IPS-18a (cell line): ENCODE data around the gene CHD2.

Experiments
- H3K27ac ChIP-seq: one replicate; pipeline ENCODE4 v1.5.1; 2013; ENCODE audit warnings: low read length
- H3K27me3 ChIP-seq: one replicate; pipeline ENCODE4 v1.6.1; 2013; ENCODE audit warnings: mild to moderate bottlenecking, low read length; ENCODE audit not compliant: control insufficient read depth, insufficient read depth
- H3K36me3 ChIP-seq: one replicate; pipeline ENCODE4 v1.6.1; 2013; ENCODE audit warnings: low read depth, low read length; ENCODE audit not compliant: control insufficient read depth
- H3K4me1 ChIP-seq: one replicate; pipeline ENCODE4 v1.6.1; 2013; ENCODE audit warnings: low read depth, low read length; ENCODE audit not compliant: control insufficient read depth
- H3K4me3 ChIP-seq: one replicate; pipeline ENCODE4 v1.5.1; 2013; ENCODE audit warnings: low read length
- H3K9ac ChIP-seq: one replicate; pipeline ENCODE4 v1.6.1; 2013; ENCODE audit warnings: mild to moderate bottlenecking, low read length, moderate library complexity
- H3K9me3 ChIP-seq: one replicate; pipeline ENCODE4 v1.6.1; 2013; ENCODE audit warnings: low read depth, low read length; ENCODE audit not compliant: control insufficient read depth

The CHD2 gene

GRCh38 chr15:92971081-92971480 lies 71.0 kb downstream of the CHD2 start:
- Histone ChIP-seq H3K27me3 (no peaks in the 10 kb centered on the region), H3K27ac (no peak overlapping the region), H3K36me3 (peaks cover 92% of the 10 kb centered on the region), H3K4me3 (no peak overlapping the region), H3K9ac (no peak overlapping the region), H3K4me1 (no peaks in the 10 kb centered on the region), H3K9me3 (no peaks in the 10 kb centered on the region)

DNA sequence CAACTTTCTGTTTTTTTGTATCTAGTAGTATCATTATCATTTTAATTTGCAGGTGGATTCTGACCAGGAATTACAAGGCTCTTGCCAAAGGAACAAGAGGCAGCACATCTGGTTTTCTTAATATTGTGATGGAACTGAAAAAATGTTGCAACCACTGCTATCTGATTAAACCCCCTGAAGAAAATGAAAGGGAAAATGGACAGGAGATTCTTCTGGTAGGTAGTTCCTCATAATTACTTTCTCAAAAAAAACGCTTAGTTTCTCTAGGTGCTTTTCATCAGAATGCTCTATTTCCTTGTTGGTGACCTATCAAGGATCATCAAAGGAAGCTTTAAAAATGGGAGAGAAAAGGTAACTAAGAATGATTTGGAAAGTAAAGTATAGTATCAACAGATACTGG lies 71.6 kb downstream of the CHD2 start:
- Histone ChIP-seq H3K27me3 (no peaks in the 10 kb centered on the region), H3K27ac (no peak overlapping the region), H3K4me3 (no peak overlapping the region), H3K4me1 (no peaks in the 10 kb centered on the region), H3K9me3 (no peaks in the 10 kb centered on the region), H3K9ac (no peak overlapping the region), H3K36me3 (peaks cover 86% of the 10 kb centered on the region)

- Histone ChIP-seq H3K4me1 (no peaks in the 10 kb centered on the region), H3K27me3 (no peaks in the 10 kb centered on the region), H3K36me3 (peaks cover 84% of the 10 kb centered on the region), H3K4me3 (no peak overlapping the region), H3K9me3 (no peaks in the 10 kb centered on the region), H3K9ac (no peak overlapping the region), H3K27ac (no peak overlapping the region)
These were observed 74.2 kb downstream of the CHD2 start for GRCh38 chr15:92974183-92974915.

DNA sequence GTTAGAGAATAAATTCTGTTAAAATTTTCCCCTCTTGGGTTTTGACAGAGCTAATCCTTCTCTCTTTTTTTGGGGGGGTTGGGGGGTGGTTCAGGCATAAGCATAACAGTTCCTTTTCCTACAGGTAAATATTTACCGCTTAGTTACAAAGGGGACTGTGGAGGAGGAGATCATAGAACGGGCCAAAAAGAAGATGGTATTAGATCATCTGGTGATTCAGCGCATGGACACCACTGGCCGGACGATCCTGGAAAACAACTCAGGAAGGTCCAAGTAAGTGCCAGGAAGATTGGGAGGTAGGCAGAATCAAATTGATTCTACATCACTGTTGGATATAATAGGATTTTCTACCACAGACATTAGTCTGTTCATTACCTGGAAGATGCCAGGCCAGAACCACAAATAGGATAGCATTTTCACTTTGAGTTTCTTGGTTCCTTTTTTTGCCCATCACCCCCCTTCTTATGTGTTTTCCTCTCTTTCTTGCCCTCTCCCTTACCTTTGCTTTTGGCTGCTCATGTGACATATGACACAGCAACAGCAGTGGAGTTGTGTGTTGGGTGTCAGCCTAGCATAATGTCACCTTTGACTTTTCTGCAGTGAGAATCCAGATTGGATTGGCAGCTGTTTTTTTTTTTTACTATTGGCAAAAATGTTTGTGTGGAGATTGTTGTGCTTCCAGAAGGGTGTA lies 79.0 kb downstream of the CHD2 start:
- Histone ChIP-seq H3K27ac (no peak overlapping the region), H3K4me1 (no peaks in the 10 kb centered on the region), H3K9ac (no peak overlapping the region), H3K4me3 (no peak overlapping the region), H3K9me3 (no peaks in the 10 kb centered on the region), H3K27me3 (no peaks in the 10 kb centered on the region), H3K36me3 (peaks cover 82% of the 10 kb centered on the region)

DNA sequence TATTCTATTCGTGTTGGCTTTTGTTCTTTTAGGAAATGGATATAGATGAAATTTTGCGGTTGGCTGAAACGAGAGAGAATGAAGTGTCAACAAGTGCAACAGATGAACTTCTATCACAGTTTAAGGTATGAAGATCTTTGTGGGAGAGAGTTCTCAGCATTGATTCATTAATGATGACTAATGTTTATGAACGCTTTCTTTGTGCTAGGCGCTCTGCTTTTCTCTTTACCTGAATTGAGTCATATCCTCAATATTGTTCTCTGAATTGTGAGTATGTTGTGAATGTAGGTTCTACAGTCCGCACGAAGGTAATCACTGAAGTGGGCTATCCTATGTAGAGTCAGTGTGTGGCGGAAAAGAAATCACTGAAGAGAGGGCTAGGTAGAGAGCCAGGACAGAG lies 81.2 kb downstream of the CHD2 start:
- no peaks in the 10 kb centered on the region for H3K9me3 ChIP-seq
- H3K27me3 ChIP-seq = no peaks in the 10 kb centered on the region
- H3K9ac ChIP-seq = no peak overlapping the region
- H3K27ac ChIP-seq = no peak overlapping the region
- no peaks in the 10 kb centered on the region for H3K4me1 ChIP-seq
- H3K36me3 ChIP-seq = peaks cover 83% of the 10 kb centered on the region
- no peak overlapping the region for H3K4me3 ChIP-seq

DNA sequence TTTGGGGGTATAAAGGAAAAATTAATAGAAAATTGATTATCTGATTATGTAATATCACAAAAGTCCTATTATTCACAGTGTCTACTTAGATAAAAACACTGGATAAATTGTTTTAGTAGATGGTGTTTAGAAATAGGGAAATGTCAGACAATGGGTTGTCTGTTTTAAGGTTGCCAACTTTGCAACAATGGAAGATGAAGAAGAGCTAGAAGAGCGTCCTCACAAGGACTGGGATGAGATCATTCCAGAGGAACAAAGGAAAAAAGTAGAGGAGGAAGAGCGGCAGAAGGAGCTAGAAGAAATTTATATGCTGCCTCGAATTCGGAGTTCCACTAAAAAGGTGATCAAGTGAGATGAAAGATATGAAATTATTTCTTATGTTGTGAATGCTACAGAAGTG lies 84.0 kb downstream of the CHD2 start:
- peaks cover 77% of the 10 kb centered on the region for H3K36me3 ChIP-seq
- H3K4me1 ChIP-seq = no peaks in the 10 kb centered on the region
- no peaks in the 10 kb centered on the region for H3K9me3 ChIP-seq
- H3K27me3 ChIP-seq = no peaks in the 10 kb centered on the region
- H3K9ac ChIP-seq = no peak overlapping the region
- no peak overlapping the region for H3K27ac ChIP-seq
- H3K4me3 ChIP-seq = no peak overlapping the region

GRCh38 chr15:92989470-92989869 lies 89.3 kb downstream of the CHD2 start:
- H3K27me3 ChIP-seq = no peaks in the 10 kb centered on the region
- H3K36me3 ChIP-seq = peaks cover 82% of the 10 kb centered on the region
- no peak overlapping the region for H3K4me3 ChIP-seq
- H3K9me3 ChIP-seq = no peaks in the 10 kb centered on the region
- no peak overlapping the region for H3K27ac ChIP-seq
- H3K9ac ChIP-seq = no peak overlapping the region
- no peaks in the 10 kb centered on the region for H3K4me1 ChIP-seq

GRCh38 chr15:92990031-92990430 lies 89.9 kb downstream of the CHD2 start:
- Histone ChIP-seq H3K27me3 (no peaks in the 10 kb centered on the region), H3K4me1 (no peaks in the 10 kb centered on the region), H3K36me3 (peaks cover 82% of the 10 kb centered on the region), H3K4me3 (no peak overlapping the region), H3K9ac (no peak overlapping the region), H3K9me3 (no peaks in the 10 kb centered on the region), H3K27ac (no peak overlapping the region)

GRCh38 chr15:92992720-92993119 lies 92.6 kb downstream of the CHD2 start:
- Histone ChIP-seq H3K36me3 (peaks cover 92% of the 10 kb centered on the region), H3K27me3 (no peaks in the 10 kb centered on the region), H3K27ac (no peak overlapping the region), H3K9me3 (no peaks in the 10 kb centered on the region), H3K4me3 (no peak overlapping the region), H3K4me1 (no peaks in the 10 kb centered on the region), H3K9ac (no peak overlapping the region)

GRCh38 chr15:92997821-92998220 lies 97.7 kb downstream of the CHD2 start:
- H3K27me3 ChIP-seq = no peaks in the 10 kb centered on the region
- H3K9me3 ChIP-seq = no peaks in the 10 kb centered on the region
- no peaks in the 10 kb centered on the region for H3K4me1 ChIP-seq
- peaks cover 92% of the 10 kb centered on the region for H3K36me3 ChIP-seq
- H3K9ac ChIP-seq = no peak overlapping the region
- H3K27ac ChIP-seq = no peak overlapping the region
- no peak overlapping the region for H3K4me3 ChIP-seq

GRCh38 chr15:93001156-93001555 lies 101.0 kb downstream of the CHD2 start:
- Histone ChIP-seq H3K4me1 (no peaks in the 10 kb centered on the region), H3K27ac (no peak overlapping the region), H3K27me3 (no peaks in the 10 kb centered on the region), H3K9me3 (no peaks in the 10 kb centered on the region), H3K9ac (no peak overlapping the region), H3K4me3 (no peak overlapping the region), H3K36me3 (peaks cover 95% of the 10 kb centered on the region)

GRCh38 chr15:93001881-93002280 lies 101.8 kb downstream of the CHD2 start:
- Histone ChIP-seq H3K9ac (no peak overlapping the region), H3K4me1 (no peaks in the 10 kb centered on the region), H3K27ac (no peak overlapping the region), H3K4me3 (no peak overlapping the region), H3K27me3 (no peaks in the 10 kb centered on the region), H3K9me3 (no peaks in the 10 kb centered on the region), H3K36me3 (peaks cover 95% of the 10 kb centered on the region)
